HG02588 (cell line): ENCODE results near the gene R3HDM4.
"Not testable (repeated sequence)": the region's sequence is repeated elsewhere in the genome, so short reads cannot be mapped to it uniquely, and the experiment has no call there.

Experiments
- ATAC-seq: cut with Tn5 transposase; IDR thresholded peaks from one replicate; pipeline ENCODE4 v1.9.1; 2021; ENCODE audit warnings: mild to moderate bottlenecking, moderate library complexity; ENCODE audit not compliant: unreplicated experiment

R3HDM4 gene

DNA sequence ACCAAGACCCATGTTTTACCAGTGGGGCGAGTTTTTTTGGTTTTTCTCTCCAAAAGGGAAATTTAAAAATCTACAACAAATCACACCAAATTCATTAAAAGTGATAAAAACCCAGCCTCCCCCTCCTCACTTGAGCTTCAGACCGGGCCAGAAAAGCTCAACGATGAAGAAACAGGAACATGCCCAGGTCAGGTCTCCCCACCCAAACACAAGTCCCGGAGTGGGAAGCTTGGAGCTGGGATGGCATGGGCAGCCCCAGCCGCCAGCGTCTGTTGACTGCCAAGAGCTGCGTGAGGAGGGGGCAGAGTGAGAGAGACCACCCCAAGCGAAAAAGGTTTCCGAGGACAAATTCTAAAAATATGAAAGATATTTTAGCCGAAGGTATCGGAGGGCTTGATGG is 16.0 kb downstream of the R3HDM4 start:
- no peak for ATAC-seq

DNA sequence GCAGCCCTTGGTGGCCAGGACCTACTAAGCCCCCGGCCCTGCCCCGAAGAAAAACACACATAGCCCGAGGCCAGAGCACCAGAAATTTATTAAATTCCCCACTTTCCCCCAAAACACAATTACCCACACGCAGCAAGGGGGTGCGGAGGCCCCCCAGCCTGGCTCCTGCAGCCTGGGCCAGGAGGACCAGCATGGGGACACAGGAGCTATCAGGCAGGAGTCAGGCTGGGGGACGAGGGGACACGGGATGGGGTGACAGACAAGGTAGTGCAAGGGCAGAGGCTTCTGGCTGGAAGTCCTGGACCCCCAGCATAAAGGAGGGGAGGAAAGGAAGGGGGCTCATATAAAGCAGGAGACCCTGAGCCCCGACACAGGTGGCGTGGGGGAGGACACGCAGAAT is 16.6 kb downstream of the R3HDM4 start:
- ATAC-seq, result no peak

GRCh38 chr19:892894-893689 is 19.9 kb downstream of the R3HDM4 start, which contains the start of the genes MED16 and RNU6-9:
MED16 (minus strand) TSS chr19:893187; CDS start chr19:891131, 2,056 bp downstream.
RNU6-9 (plus strand) TSS chr19:893484.
- peak; percentile 71 for ATAC-seq

- no peak for ATAC-seq
These were observed 20.7 kb downstream of the R3HDM4 start for GRCh38 chr19:892243-892893.

DNA sequence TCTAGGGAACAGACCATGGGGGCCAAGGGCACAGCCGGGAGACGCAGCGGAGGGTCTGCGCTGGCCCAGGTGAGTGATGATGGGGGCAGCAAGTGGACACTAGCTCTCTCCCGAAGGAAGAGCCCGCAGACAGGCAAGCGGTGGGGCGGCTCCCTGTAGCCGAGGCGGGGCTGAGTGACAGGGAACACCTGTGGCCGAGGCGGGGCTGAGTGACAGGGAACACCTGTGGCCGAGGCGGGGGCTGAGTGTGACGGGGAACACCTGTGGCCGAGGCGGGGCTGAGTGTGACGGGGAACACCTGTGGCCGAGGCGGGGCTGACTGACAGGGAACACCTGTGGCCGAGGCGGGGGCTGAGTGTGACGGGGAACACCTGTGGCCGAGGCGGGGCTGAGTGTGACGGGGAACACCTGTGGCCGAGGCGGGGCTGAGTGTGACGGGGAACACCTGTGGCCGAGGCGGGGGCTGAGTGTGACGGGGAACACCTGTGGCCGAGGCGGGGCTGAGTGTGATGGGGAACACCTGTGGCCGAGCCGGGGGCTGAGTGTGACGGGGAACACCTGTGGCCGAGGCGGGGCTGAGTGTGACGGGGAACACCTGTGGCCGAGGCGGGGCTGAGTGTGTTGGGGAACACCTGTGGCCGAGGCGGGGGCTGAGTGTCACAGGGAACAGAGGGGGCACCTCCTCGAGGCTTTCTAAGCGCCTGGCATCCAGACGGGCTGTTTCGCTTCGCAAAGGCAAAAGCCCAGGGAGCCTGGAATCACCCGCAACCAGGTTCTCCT is 21.4 kb downstream of the R3HDM4 start:
- ATAC-seq, result not testable (repeated sequence)

DNA sequence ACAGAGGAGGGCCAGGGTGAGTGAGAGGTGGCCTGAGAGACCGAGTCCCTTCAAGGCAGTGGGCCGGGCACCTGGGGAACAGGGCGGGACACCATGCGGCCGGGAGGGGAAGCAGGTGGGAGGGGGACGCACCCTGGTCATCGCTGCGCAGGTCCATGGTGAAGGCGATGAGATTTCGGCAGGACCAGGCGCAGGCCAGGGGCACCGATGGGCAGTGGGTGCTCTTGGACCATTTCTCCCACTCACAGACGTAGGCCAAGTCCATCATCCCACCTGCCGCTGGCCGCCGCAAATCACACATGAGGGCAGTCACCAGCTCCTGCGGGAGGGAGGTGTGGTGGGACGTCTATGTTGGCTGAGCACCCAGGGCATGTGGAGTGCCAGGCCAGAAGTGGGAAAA is 22.2 kb downstream of the R3HDM4 start:
- no peak for ATAC-seq

DNA sequence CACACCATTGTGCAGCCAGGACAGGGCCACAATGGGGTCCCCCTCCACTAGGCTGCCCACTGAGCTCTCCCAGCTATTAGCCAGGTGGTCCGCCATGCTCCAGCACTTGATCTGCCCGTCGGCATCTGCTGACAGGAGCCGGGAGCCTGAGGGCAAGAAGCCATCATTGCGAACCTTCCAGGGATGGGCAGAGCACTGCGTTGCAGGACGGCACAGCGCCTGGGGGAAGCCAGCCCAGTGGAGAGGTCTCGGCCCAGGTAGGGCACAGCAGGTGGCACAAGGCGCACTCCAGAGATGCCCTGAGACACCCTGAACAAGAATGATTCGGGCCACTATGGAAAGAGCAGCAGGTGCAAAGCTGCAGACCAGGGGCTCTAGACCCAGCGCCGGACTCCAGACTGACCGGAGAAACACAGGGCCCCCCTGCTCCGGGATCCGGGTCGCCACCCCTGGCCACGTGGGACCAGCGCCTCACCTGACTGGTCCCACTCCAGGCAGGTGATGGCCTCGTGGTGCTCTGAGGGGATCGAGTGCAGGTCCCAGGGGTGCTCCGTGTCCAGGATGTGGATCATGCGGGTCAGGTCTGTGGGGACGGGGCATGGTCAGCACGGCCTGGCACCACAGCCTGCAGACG is 23.2 kb downstream of the R3HDM4 start:
- ATAC-seq, result no peak

DNA sequence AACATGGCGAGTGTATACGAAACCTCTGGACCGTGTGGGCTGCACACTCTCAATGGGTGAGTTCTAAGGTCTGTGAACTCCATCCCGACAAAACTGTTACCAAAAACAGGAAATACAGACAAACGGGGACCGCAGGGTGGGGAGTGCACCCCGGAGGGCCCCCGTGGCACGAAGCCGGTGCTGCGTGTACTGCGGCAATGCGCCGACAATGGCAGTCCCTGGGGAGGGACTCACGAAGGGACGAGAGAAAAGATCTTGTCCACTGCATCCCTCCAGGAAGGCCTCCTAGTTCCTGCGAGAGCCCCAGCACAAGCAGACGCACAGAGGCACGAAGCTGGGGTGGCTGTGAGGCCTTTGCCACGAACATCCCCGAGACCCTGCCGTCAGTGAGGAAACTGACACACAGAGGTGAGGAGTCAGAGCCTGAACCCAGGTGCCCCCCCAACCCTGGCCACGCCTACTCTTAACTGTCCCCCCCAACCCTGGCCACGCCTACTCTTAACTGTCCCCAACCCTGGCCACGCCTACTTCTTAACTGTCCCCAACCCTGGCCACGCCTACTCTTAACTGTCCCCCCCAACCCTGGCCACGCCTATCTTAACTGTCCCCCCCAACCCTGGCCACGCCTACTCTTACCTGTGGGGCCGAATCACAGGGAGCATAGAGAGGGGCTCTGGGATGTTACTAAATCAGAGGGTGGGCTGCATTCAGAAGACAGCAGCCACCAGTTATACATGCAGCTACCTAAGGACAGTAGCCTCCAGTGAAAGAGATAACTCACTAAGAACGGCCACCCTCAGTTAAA is 24.2 kb downstream of the R3HDM4 start:
- ATAC-seq, result no peak

- no peak for ATAC-seq
These were observed 25.4 kb downstream of the R3HDM4 start for GRCh38 chr19:887599-887998.

DNA sequence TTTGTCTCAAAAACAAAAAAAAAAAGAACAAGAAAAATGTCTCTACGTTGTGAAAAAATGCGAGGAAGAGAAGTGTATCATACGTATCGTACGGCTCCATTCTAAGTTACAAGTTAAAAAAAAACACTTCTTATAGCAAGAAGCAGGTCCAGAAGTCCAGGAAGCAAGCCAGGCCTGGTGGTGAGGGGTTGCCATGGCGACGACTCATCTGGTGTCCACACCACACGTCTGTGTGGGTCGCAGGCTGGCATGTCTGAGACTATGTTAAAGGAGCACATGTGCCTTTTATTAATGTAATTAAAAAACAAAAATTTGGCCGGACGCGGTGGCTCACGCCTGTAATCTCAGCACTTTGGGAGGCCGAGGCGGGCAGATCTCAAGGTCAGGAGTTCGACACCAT is 25.9 kb downstream of the R3HDM4 start:
- ATAC-seq, result no peak

DNA sequence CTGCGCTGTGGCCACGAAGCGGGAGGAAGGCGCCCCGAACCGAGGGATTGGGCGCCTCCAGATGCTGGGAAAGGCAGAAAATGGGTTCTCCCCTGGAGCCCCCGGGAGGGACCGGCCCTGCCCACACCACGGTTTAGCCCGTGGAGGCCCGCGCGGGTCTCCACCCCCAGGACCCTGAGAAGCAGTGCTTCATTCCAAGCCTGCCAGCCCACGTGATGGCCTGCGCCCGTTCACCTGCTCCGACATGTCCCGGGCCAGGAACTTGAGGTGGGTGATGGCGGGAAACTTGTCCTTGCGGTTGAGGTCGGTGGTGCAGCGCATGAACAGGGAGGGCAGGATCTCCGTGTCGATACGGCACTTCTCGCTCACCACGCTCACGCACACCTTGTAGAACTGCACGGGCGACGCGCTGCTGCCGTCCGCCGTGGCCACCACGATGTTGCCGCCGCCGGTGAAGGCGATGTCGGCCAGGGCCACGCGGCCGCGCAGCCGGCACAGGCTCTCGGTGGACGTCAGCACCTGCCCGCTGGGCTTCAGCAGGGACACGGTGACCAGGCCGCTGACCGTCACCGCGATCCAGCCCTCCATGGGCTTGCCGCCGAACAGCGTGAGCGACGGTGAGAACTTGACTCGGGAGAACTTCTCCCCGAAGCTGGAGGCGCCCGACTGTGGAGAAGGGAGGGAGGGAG is 27.3 kb downstream of the R3HDM4 start:
- no peak for ATAC-seq

DNA sequence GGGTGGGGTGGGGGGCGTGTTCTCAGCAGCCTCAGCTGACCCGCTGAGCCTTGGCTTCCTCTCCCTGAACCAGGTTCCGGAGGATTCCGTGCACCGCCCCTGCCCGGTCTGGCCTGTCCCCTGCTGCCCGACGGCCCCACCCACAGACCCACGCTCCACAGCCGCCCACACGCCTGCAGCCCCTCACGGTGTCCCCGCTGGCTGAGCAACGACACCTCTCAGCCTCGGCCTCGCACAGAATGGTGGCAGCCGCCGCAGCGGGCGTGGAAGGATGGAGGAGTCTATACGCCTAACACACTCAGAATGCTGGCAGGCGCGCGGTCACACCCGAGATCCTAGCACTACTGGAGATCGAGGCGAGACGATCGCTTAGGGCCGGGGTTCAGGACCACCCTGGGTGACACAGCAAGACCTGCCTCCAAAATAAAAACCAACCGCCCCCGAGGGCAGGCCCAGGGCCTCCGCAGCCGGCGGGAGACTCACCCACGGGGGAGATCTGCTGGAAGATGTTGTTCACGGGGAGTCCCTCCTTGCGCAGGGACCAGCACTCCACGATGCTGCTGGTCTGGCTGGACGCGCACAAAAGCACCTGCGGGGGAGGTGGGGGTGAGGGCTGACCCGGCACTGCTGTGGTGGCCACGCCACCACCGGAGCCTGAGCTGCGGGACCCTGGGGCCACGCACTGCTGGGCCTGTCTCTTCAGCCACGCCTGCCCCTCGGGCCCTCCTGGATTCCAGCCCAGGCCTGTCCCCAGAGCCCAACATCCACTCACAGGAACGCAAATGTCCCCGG is 28.4 kb downstream of the R3HDM4 start:
- ATAC-seq, result no peak

DNA sequence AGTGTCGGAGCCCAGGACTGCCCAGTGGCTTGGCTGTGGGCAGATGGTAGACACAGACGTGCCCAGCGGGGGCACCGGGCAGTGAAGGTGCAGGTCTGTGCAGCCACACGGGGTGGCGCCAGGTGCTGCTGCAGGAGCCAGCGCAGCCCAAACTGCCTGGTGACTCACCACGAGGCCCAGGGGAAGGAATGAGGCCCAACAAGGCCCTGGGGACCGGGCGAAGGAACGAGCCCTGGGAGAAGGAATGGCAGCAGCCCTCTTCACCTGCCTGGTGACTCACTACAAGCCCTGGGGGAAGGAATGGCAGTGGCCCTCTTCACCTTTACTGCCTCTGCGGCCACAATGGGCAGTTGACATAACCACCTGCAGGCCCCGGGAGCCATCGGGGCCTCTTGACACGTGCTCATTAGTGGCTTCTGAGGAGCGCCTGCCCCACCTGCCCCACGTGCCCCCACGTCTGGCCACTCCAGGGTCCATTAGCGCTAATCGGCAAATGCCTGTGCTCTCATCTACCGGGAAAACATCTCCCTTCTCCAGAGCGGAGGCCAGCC is 29.3 kb downstream of the R3HDM4 start:
- ATAC-seq, result no peak

GRCh38 chr19:882871-883497 is 30.0 kb downstream of the R3HDM4 start:
- ATAC-seq, result no peak

DNA sequence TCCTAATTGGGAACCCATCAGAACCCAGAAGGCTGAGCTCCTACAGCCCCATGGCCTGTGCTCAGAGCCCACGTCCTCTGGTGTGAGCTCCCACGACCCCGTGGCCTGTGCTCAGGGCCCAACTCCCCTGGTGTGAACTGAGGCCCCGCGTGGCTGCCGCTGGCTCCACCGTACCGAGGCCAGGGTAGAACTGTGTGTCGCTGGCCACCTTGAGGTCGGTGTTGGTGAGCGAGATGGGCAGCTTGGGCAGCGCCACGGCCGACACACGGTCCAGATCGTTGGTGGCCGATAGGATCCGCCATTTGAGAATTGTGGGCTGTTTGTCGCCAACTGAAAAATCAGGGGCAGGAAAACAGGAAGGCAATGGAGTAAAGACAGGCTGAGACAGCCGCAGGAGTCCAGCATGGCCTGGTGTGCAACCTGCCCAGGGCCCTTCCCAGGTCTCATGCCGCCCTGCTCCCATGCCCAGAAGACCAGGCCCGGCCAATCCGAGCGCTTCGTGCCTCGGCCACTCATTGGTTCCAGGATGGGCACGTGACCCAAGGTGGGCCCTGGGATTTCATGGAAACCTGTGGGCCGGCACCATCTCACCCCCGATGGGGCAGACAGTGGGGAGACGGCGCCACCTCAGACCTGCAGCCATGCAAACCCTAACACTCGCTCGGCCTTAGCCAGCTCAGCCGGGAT is 31.5 kb downstream of the R3HDM4 start:
- ATAC-seq, result no peak

DNA sequence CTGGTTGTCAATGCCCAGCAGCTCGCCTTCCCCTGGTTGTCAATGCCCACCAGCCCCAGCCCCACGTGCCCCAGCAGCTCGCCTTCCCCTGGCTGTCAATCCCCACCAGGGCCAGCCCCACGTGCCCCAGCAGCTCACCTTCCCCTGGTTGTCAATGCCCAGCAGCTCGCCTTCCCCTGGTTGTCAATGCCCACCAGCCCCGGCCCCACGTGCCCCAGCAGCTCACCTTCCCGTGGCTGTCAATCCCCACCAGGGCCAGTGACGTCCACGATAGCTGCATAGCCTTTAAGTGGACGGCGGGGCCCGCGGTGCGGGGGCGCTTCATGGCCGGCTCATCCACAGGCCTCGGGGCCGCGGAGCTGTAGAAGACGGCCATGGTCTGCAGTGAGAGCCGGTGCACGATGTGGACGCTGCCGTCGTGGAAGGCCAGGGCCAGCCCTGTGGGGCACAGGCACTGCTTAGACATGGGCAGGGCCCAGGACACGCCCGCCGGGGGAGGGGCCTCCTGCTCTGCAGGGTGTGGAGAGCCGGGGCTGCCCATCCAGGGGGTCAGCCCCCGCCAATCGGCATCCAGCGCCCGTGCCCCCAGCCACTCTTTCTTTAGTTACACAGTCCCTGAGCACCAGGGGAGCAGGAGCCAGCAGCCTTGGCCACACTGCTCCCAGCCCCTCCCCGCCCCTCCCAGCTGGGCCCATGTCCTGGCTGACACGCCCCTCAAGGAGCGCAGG is 33.1 kb downstream of the R3HDM4 start:
- no peak for ATAC-seq
